ENCODE measurements around the gene FAM78A. TPM values are rescaled to one million over a fixed set of nuclear protein-coding genes. Genes with fewer than 3 reads are reported as not detected.

Gene FAM78A
- total and polyA plus RNA-seq, 2 experiments from 2014 or later: 0.23 to 1.1 TPM

GRCh38 chr9:131258698-131259431 lies 17.4 kb downstream of the FAM78A start:
- Histone ChIP-seq H3K4me1 (ENCODE audit: insufficient read depth) (peaks cover 10% of the 10 kb centered on the region), H3K79me2 (ENCODE audit: insufficient read depth) (no peaks in the 10 kb centered on the region), H3K9ac (no peak overlapping the region), H2AFZ (no peak overlapping the region), H4K20me1 (ENCODE audit: insufficient read depth) (no peaks in the 10 kb centered on the region), H3K9me3 (ENCODE audit: low read depth) (no peaks in the 10 kb centered on the region), H3K4me3 (no peak overlapping the region), H3K36me3 (ENCODE audit: low read depth) (no peaks in the 10 kb centered on the region), H3K9me2 (ENCODE audit: insufficient read depth) (no peaks in the 10 kb centered on the region), H3K27ac (no peak overlapping the region), H3F3A (ENCODE audit: insufficient read depth) (peaks cover 6% of the 10 kb centered on the region; the same call in 1 of the 2 replicates), H3K4me2 (ENCODE audit: unreplicated experiment) (no peak overlapping the region), H3K27me3 (replicated peaks; ENCODE audit: insufficient read depth) (no peaks in the 10 kb centered on the region)
- TF ChIP-seq EZH2 (IDR thresholded peaks at IDR 0.05; ENCODE audit: insufficient read depth, poor library complexity, severe bottlenecking): no peak
- TF ChIP-seq EZH2phosphoT487 (IDR thresholded peaks at IDR 0.05; ENCODE audit: insufficient read depth, low read depth): no peak
- 86 to 87% methylated on average over 25 of the region's 25 CpGs for WGBS, 2 experiments (ENCODE audit: low coverage in 1 of 2, low lambda C conversion rate in 2 of 2, missing lambda C conversion rate in 2 of 2)
- in situ Hi-C loops (cut with MboI): no loop called here
- no peak for DNase-seq

- Histone ChIP-seq H3K27ac (no peak overlapping the region), H3K9me3 (ENCODE audit: low read depth) (no peaks in the 10 kb centered on the region), H3K27me3 (replicated peaks; ENCODE audit: insufficient read depth) (no peaks in the 10 kb centered on the region), H3F3A (ENCODE audit: insufficient read depth) (peaks cover 6% of the 10 kb centered on the region; the same call in 1 of the 2 replicates), H3K9ac (no peak overlapping the region), H3K79me2 (ENCODE audit: insufficient read depth) (no peaks in the 10 kb centered on the region), H3K4me3 (no peak overlapping the region), H3K4me1 (ENCODE audit: insufficient read depth) (peaks cover 10% of the 10 kb centered on the region), H3K4me2 (ENCODE audit: unreplicated experiment) (no peak overlapping the region), H3K9me2 (ENCODE audit: insufficient read depth) (no peaks in the 10 kb centered on the region), H3K36me3 (ENCODE audit: low read depth) (no peaks in the 10 kb centered on the region), H2AFZ (peak overlapping the region; percentile 16; the same call in 1 of the 2 replicates), H4K20me1 (ENCODE audit: insufficient read depth) (no peaks in the 10 kb centered on the region)
- DNase-seq: peak; percentile 45
- TF ChIP-seq EZH2 (IDR thresholded peaks at IDR 0.05; ENCODE audit: insufficient read depth, poor library complexity, severe bottlenecking) (no peak), EZH2phosphoT487 (IDR thresholded peaks at IDR 0.05; ENCODE audit: insufficient read depth, low read depth) (no peak)
- in situ Hi-C loops (cut with MboI): no loop called here
- WGBS, 2 experiments (ENCODE audit: low coverage in 1 of 2, low lambda C conversion rate in 2 of 2, missing lambda C conversion rate in 2 of 2): 55 to 56% methylated on average over 15 of the region's 15 CpGs
Measured at GRCh38 chr9:131258186-131258585, 18.1 kb downstream of the FAM78A start.

- no peak overlapping the region for H3K9ac ChIP-seq
- no peak overlapping the region for H3K4me3 ChIP-seq
- no peaks in the 10 kb centered on the region for H3K36me3 ChIP-seq (ENCODE audit: low read depth)
- H3K4me1 ChIP-seq (ENCODE audit: insufficient read depth): peaks cover 10% of the 10 kb centered on the region
- no peak for TF ChIP-seq EZH2 (IDR thresholded peaks at IDR 0.05; ENCODE audit: insufficient read depth, poor library complexity, severe bottlenecking)
- H3K9me2 ChIP-seq (ENCODE audit: insufficient read depth): no peaks in the 10 kb centered on the region
- H3K27me3 ChIP-seq (replicated peaks; ENCODE audit: insufficient read depth): no peaks in the 10 kb centered on the region
- DNase-seq: no peak
- H3F3A ChIP-seq (ENCODE audit: insufficient read depth): peaks cover 6% of the 10 kb centered on the region; the same call in 1 of the 2 replicates
- 90 to 94% methylated on average over 15 of the region's 15 CpGs for WGBS, 2 experiments (ENCODE audit: low coverage in 1 of 2, low lambda C conversion rate in 2 of 2, missing lambda C conversion rate in 2 of 2)
- H3K9me3 ChIP-seq (ENCODE audit: low read depth): no peaks in the 10 kb centered on the region
- no peaks in the 10 kb centered on the region for H3K79me2 ChIP-seq (ENCODE audit: insufficient read depth)
- no peaks in the 10 kb centered on the region for H4K20me1 ChIP-seq (ENCODE audit: insufficient read depth)
- in situ Hi-C loops (cut with MboI): no loop called here
- H3K27ac ChIP-seq: no peak overlapping the region
- 0 out of 2 replicates have a peak overlapping the region, but pooled peaks have one; percentile 16 for H2AFZ ChIP-seq
- H3K4me2 ChIP-seq (ENCODE audit: unreplicated experiment): no peak overlapping the region
Measured at GRCh38 chr9:131257266-131258025, 18.9 kb downstream of the FAM78A start.

- peak overlapping the region; percentile 79 for H3K4me2 ChIP-seq (ENCODE audit: unreplicated experiment)
- no peak overlapping the region for H3K4me3 ChIP-seq
- WGBS, 2 experiments (ENCODE audit: low coverage in 1 of 2, low lambda C conversion rate in 2 of 2, missing lambda C conversion rate in 2 of 2): 61 to 70% methylated on average over 8 of the region's 8 CpGs
- no peaks in the 10 kb centered on the region for H3K36me3 ChIP-seq (ENCODE audit: low read depth)
- peaks cover 6% of the 10 kb centered on the region; the same call in 1 of the 2 replicates for H3F3A ChIP-seq (ENCODE audit: insufficient read depth)
- no peaks in the 10 kb centered on the region for H3K79me2 ChIP-seq (ENCODE audit: insufficient read depth)
- no peak for TF ChIP-seq EZH2phosphoT487 (IDR thresholded peaks at IDR 0.05; ENCODE audit: insufficient read depth, low read depth)
- TF ChIP-seq EZH2 (IDR thresholded peaks at IDR 0.05; ENCODE audit: insufficient read depth, poor library complexity, severe bottlenecking): no peak
- no peaks in the 10 kb centered on the region for H3K27me3 ChIP-seq (replicated peaks; ENCODE audit: insufficient read depth)
- H3K4me1 ChIP-seq (ENCODE audit: insufficient read depth): peaks cover 10% of the 10 kb centered on the region
- no peaks in the 10 kb centered on the region for H3K9me3 ChIP-seq (ENCODE audit: low read depth)
- peak overlapping the region; percentile 99 for H2AFZ ChIP-seq
- DNase-seq: no peak
- H3K27ac ChIP-seq: peak overlapping the region; percentile 88
- in situ Hi-C loops (cut with MboI): no loop called here
- H3K9ac ChIP-seq: peak overlapping the region; percentile 81
- no peaks in the 10 kb centered on the region for H3K9me2 ChIP-seq (ENCODE audit: insufficient read depth)
- no peaks in the 10 kb centered on the region for H4K20me1 ChIP-seq (ENCODE audit: insufficient read depth)
Measured at GRCh38 chr9:131255676-131256197, 20.6 kb downstream of the FAM78A start.
